GM18511 (cell line): ENCODE measurements around the gene SLC2A11.
"Not testable (repeated sequence)": the region's sequence is repeated elsewhere in the genome, so short reads cannot be mapped to it uniquely, and the experiment has no call there.

Experiments
- ATAC-seq: cut with Tn5 transposase; IDR thresholded peaks from one replicate; pipeline ENCODE4 v1.9.1; 2021; ENCODE audit warnings: mild to moderate bottlenecking, moderate library complexity; ENCODE audit not compliant: unreplicated experiment

SLC2A11 gene

GRCh38 chr22:23846081-23846469 lies 11.6 kb upstream of the SLC2A11 start:
- ATAC-seq = no peak

DNA sequence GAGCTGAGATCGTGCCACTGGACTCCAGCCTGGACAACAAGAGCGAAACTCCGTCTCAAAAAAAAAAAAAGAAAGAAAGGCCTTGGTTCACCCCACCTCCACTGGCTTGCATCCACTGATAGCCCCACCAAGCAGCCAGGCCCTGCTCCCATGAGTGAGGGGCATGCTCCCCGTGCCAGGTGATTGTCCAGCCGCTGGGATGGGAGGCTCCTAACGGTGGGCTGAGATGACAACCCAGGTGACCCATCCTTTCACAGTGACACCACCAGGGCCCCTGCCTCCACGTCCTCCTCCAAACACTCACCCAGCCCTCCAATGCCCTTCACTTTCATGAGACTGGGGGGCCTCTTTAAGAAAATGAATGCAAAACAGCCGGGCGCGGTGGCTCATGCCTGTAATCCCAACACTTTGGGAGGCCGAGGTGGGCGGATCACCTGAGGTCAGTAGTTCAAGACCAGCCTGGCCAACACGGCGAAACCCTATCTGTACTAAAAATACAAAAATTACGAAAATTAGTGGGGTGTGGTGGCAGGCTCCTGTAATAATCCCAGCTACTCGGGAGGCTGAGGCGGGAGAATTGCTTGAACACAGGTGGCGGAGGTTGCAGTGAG lies 10.3 kb upstream of the SLC2A11 start:
- ATAC-seq = no peak

DNA sequence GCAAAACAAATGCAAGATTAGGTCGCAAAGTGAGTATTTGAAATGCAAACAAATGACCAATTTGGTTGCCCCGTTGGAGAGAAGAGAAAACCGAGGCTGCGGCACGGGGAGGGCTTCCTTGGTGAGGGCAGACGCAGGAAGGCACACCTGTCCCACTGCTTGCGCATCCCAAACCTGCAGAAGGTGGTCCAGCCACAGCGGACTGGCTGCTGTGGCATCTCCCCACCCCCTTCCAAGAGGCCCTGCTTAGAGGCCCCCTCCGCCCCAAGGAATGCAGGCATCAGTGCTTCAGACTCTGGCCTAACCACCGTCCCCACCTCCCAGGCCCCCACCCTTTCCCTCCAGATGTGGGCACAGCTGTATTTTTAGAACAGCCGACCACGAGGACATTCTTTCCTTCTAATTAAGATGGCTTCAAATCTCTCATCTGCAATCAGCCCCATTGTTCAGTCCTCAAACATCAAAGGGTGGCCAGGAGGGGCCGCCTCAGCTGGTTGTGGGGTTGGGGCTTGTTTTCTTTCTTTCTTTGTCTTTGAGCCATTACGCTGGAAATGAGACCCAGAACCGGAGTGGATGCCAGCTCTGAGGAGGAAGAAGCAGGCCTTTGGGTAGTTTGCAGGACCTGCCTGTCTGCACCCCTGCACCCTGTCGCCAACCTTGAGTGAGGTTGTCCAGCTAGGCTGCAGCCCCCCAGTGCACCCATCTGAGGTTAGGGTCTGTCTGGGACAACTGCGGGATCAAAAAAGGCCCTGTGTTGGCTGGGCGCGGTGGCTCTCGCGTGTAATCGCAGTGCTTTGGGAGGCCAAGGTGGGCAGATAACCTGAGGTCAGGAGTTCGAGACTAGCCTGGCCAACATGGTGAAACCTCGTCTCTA lies 9.4 kb upstream of the SLC2A11 start:
- ATAC-seq = no peak

GRCh38 chr22:23849009-23850006 lies 8.4 kb upstream of the SLC2A11 start:
- ATAC-seq = no peak

- ATAC-seq = peak; percentile 68
These were observed 7.5 kb upstream of the SLC2A11 start for GRCh38 chr22:23850136-23850611.

- peak; percentile 51 for ATAC-seq
These were observed 712 bp upstream of the SLC2A11 start for GRCh38 chr22:23856721-23857605.

DNA sequence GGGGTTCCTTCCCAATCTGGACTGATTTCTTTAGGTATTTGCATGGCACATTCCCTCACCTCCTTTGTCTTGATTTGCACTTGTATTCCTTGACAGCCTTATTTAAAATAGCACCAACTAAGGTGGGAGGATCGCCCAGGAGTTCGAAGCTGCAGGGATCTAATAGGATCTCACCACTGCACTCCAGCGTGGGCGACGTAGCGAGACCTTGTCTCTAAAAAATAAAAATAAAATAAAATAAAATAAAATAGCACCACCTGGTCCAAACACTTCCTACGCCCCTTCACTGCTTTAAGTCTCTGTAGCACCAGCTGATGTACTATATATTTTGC lies 775 bp downstream of the SLC2A11 start:
- no peak for ATAC-seq

DNA sequence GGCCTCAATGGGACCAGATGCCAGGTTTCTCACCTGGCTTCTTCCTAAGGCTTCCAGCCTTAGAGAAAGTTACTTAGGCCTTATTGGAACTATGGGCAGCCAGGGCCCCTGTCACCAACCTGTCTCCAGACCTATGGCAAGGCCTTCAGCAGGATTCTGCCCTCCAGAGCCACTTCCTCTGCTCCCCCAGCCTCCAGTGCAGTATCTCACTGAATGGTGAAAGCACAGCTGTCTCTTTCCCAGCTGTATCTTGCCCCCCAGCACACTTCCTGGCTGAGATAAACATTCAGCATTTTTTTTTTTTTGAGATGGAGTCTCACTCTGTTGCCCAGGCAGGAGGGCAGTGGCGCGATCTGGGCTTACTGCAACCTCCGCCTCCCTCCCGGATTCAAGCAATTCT lies 1.5 kb downstream of the SLC2A11 start:
- ATAC-seq = no peak

DNA sequence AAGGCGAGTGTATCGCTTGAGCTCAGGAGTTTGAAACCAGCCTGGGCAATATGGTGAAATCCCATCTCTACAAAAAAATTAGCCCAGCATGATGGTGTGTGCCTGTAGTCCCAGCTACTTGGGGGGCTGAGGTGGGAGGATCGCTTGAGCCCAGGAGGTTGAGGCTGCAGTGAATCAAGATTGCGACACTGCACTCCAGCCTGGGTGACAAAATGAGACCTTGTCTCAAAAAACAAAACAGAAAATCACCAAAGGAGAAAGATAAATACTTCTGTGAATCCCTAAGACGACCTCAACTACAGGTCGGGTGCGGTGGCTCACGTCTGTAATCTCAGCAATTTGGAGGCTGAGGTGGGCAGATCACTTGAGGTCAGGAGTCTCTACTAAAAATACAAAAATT lies 2.5 kb downstream of the SLC2A11 start:
- ATAC-seq = not testable (repeated sequence)

- no peak for ATAC-seq
These were observed 4.4 kb downstream of the SLC2A11 start for GRCh38 chr22:23862103-23862502.

- not testable (repeated sequence) for ATAC-seq
These were observed 7.0 kb downstream of the SLC2A11 start for GRCh38 chr22:23864499-23865154.

DNA sequence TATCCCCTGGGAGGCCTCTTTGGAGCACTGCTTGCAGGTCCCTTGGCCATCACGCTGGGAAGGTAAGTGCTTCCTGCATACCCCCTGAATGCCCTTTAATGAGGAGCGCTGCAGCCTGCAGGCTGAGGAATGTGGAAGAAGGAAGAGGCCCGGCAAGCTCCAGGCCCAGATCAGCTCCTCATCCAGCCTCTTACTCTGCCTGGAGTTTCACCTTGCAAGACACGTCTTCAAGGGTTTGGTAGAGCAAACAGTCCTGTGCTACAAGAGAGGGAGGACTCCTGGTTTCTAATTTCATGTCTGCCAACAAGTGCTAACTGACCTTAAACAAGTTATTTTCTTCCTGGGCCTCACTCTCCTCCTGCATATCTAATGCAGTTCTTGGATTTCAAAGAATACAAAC lies 10.9 kb downstream of the SLC2A11 start:
- no peak for ATAC-seq

- ATAC-seq = no peak
These were observed 17.2 kb downstream of the SLC2A11 start for GRCh38 chr22:23874871-23875270.

DNA sequence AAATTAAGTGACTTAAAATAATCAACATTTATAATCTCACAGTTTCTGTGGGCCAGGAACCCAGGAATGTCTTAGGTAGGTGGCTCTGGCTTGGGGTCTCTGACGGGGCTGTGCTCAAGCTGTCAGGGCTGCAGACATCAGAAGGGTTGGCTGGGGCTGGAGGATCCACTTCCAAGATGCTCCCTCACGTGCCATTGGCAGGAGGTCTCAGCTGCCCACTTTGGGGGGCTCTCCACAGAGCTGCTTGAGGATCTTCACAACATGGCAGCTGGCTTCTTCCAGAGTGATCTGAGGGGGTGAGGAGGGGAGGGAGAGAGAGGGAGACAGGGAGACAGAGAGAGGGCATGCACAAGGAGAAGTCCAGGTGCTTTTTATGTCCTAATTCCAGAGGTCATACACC lies 18.1 kb downstream of the SLC2A11 start:
- ATAC-seq = no peak

DNA sequence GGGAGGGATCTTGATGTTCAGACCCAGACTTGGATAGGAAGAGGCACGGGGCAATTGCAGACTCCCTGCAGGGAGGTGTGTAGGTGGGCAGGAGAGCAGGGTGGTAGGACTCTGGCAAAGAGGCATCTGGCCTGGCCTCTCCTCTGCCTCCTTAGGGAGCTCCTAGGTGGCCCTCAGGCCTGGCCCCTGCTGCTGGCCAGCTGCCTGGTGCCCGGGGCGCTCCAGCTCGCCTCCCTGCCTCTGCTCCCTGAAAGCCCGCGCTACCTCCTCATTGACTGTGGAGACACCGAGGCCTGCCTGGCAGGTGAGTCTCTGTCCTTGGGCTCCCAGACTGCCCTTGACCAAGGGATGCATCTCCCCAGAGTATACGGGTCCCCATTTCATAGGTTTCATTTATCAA lies 19.9 kb downstream of the SLC2A11 start:
- no peak for ATAC-seq

DNA sequence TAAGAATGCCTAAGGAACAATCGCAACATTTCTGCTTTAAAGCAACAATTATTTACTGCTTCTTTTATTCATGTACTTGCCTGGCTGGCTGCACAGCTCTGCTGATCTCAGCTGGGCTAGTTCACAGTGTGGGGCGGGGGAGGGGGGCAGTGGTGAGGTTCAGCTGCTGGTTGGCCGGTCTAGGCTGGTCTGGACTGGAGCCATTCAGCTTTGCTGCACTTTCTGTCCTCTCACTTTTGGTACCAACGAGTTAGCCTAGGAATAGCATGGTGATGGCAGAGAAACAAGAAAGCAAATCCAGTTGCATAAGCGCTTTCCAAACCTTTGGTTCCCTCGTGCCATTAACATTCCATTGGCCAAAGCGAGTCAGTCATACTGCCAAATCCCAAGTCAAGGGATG lies 20.5 kb downstream of the SLC2A11 start:
- no peak for ATAC-seq

- no peak for ATAC-seq
These were observed 24.7 kb downstream of the SLC2A11 start for GRCh38 chr22:23882370-23882769.

DNA sequence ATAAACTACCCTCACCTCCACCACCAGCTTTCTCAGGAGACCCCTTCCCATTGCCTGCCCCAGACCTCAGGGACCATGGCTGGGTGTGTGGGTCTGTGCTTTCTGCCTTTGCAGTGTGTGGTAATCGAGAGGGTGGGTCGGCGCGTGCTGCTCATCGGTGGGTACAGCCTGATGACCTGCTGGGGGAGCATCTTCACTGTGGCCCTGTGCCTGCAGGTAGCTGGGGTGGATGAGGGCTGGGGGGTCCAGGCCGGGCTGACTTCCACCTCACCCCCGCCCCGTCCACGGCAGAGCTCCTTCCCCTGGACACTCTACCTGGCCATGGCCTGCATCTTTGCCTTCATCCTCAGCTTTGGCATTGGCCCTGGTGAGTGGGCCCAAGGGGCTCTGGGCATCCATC lies 26.0 kb downstream of the SLC2A11 start:
- ATAC-seq = no peak

GRCh38 chr22:23884140-23884539 lies 26.5 kb downstream of the SLC2A11 start:
- ATAC-seq = no peak
